Gastrocnemius medialis (tissue), 4 donors: ENCODE results near the gene NUDT9. TPM values are rescaled to one million over a fixed set of nuclear protein-coding genes. Genes with fewer than 3 reads are reported as not detected.

Experiments used
- ATAC-seq, 2 donors: fragments of 150-250 bp; one replicate each; pipeline ENCODE4 v1.9.1; 2016
- DNase-seq, 2 donors: peaks; one replicate each; pipeline ENCODE4 v3.0.0-alpha.2; 2019
- H3K27ac ChIP-seq, 4 donors: fragments of 200-600 bp; sonication (generic); 1 replicate in 1 of 4; 2 replicates in 3 of 4; pipeline ENCODE4 v1.5.1; 2016 to 2018; ENCODE audit warnings: mild to moderate bottlenecking in 2 of 4, moderate library complexity in 1 of 4
- H3K27me3 ChIP-seq, 3 donors: fragments of 200-600 bp; sonication (generic) in 2 of 3; 1 replicate in 1 of 3; 2 replicates in 2 of 3; pipeline versions ENCODE4 v1.5.1 to v1.6.0; 2016 to 2019; ENCODE audit warnings: mild to moderate bottlenecking in 1 of 3, moderate library complexity in 1 of 3
- H3K36me3 ChIP-seq, 2 donors: fragments of 200-600 bp; sonication (generic) in 1 of 2; one replicate each; pipeline ENCODE4 v1.5.1; 2017 to 2018
- H3K4me1 ChIP-seq, 2 donors: fragments of 200-600 bp; sonication (generic) in 1 of 2; one replicate each; pipeline ENCODE4 v1.5.1; 2016 to 2017; ENCODE audit warnings: mild to moderate bottlenecking in 2 of 2
- H3K4me3 ChIP-seq, 4 donors: fragments of 200-600 bp; sonication (generic) in 3 of 4; 1 replicate in 1 of 4; 2 replicates in 3 of 4; pipeline ENCODE4 v1.5.1; 2016 to 2019; ENCODE audit warnings: mild to moderate bottlenecking in 2 of 4
- H3K9me3 ChIP-seq, 3 donors: fragments of 200-600 bp; sonication (generic) in 2 of 3; 1 replicate in 1 of 3; 2 replicates in 2 of 3; pipeline ENCODE4 v1.5.1; 2016 to 2019
- POLR2A ChIP-seq, 2 donors: fragments of 450-650 bp; IDR thresholded peaks; one replicate each; pipeline ENCODE4 v1.6.1; 2017; ENCODE audit warnings: antibody characterized with exemption in 2 of 2, mild to moderate bottlenecking in 2 of 2, moderate library complexity in 2 of 2
- in situ Hi-C, 4 donors: fragments of 200-750 bp; cut with MboI; loops; one replicate each; pipeline versions ENCODE4 v1.15.0 to v1.8.0; 2017; ENCODE audit warnings: low sequenced_read_pairs in 4 of 4
- intact Hi-C: fragments of 100-400 bp; cut with DNase I; formaldehyde crosslinking; loops from one replicate; pipeline ENCODE4 v1.15.1; 2023; ENCODE audit warnings: low total_unique reads
- total RNA-seq, 4 donors: library from RNA; depleted of rRNA; stranded (reverse); fragments of >200 nt; gene quantifications; one replicate each; pipeline versions ENCODE4 v1.1.0 to v1.2.3, GENCODE V29; 2016
- TF ChIP-seq, protein P1 (sequence below), 5 experiments: fragments of 450-650 bp in 3 of 5; fragments of 200-600 bp in 2 of 5; sonication (generic) in 2 of 5; IDR thresholded peaks in 4 of 5; conservative IDR thresholded peaks in 1 of 5; 1 replicate in 4 of 5; 2 replicates in 1 of 5; pipeline ENCODE4 v1.5.1; 2016 to 2019; ENCODE audit warnings: antibody characterized with exemption in 5 of 5, mild to moderate bottlenecking in 3 of 5, moderate library complexity in 3 of 5

Gene NUDT9
- total RNA-seq, 4 donors from 2014 or later, result 13.4 to 16.7 (median 15.8) TPM

DNA sequence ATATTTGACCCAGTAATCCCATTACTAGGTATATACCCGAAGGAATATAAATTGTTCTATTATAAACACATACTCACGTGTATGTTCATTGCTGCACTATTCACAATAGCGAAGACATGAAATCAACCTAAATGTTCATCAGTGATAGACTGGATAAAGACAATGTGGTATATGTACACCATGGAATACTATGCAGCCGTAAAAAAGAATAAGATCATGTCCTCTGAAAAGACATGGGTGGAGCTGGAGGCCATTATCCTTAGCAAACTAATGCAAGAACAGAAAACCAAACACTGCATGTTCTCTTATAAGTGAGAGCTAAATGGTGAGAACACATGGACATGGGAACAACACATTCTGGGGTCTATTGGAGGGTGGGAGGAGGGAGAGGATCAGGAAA, 36.5 kb downstream of the NUDT9 start:
- in situ Hi-C loops (loop anchor here in 1 of 4 donors (25.0 kb wide), 1 partner anchor 322 kb away; no protein-coding TSS in a partner anchor), intact Hi-C loops (no loop called here)
- DNase-seq (no peak), ATAC-seq (no peak)
- Histone ChIP-seq H3K4me1 (no peaks in the 10 kb centered on the region), H3K9me3 (no peaks in the 10 kb centered on the region), H3K36me3 (peaks cover 0 to 27% of the 10 kb centered on the region in 2 donors), H3K27me3 (no peaks in the 10 kb centered on the region), H3K4me3 (no peak overlapping the region), H3K27ac (no peak overlapping the region)
- no peak for TF ChIP-seq POLR2A (IDR thresholded peaks at IDR 0.05)
- TF ChIP-seq, protein P1, sequence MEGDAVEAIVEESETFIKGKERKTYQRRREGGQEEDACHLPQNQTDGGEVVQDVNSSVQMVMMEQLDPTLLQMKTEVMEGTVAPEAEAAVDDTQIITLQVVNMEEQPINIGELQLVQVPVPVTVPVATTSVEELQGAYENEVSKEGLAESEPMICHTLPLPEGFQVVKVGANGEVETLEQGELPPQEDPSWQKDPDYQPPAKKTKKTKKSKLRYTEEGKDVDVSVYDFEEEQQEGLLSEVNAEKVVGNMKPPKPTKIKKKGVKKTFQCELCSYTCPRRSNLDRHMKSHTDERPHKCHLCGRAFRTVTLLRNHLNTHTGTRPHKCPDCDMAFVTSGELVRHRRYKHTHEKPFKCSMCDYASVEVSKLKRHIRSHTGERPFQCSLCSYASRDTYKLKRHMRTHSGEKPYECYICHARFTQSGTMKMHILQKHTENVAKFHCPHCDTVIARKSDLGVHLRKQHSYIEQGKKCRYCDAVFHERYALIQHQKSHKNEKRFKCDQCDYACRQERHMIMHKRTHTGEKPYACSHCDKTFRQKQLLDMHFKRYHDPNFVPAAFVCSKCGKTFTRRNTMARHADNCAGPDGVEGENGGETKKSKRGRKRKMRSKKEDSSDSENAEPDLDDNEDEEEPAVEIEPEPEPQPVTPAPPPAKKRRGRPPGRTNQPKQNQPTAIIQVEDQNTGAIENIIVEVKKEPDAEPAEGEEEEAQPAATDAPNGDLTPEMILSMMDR (IDR thresholded peaks at IDR 0.05 in 4 of 5, conservative IDR thresholded peaks at IDR 0.05 in 1 of 5), result no peak

DNA sequence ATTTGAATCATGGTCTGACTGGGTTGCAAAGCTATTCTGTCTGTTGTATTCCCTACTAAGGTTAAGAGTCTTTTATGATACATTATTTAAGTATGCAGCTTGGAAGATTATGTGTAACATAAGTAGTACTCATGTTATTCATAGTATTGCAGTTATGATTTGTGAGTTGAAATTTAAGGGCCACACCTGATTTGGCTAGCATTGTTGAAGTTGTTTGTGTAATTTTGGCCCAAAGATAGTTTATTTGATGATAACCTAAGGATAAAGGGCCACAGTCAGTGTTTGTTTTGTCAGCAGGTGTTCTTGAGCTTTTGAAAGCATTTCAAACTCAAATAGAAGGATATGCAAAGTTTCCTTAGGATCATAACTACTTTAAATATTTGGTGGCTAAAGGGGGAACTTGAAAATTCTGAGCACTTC, 38.9 kb downstream of the NUDT9 start:
- no peaks in the 10 kb centered on the region for H3K27me3 ChIP-seq
- peaks cover 0 to 21% of the 10 kb centered on the region in 2 donors for H3K36me3 ChIP-seq
- no peak for DNase-seq
- H3K9me3 ChIP-seq, result no peaks in the 10 kb centered on the region
- ATAC-seq, result no peak
- intact Hi-C loops, result no loop called here
- in situ Hi-C loops, result loop anchor here (5.0 to 25.0 kb wide), 3 partner anchors 84 to 324 kb away; no protein-coding TSS in a partner anchor
- no peak overlapping the region for H3K4me3 ChIP-seq
- no peak overlapping the region for H3K27ac ChIP-seq
- H3K4me1 ChIP-seq, result no peaks in the 10 kb centered on the region
- TF ChIP-seq, protein P1 (IDR thresholded peaks at IDR 0.05 in 4 of 5, conservative IDR thresholded peaks at IDR 0.05 in 1 of 5), result no peak
- no peak for TF ChIP-seq POLR2A (IDR thresholded peaks at IDR 0.05)

DNA sequence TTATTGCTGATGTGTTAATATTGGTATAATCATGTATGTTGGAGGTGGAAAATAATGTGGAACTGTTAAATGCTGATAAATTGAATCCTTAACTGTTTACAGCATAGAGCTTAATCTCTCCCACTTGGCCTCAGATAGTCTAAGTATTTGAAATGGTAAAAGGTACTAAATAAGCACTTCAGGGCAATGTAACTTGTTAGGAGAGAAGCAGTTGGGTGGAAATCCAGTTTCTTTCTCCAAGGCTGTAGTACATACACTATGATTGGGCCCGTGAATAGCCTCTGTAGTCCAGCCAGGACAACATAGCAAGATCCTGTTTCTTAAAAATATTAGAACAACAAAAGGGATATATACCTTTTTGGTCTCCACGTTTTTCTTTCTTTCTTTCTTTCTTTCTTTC, 39.7 kb downstream of the NUDT9 start:
- ATAC-seq, result no peak

DNA sequence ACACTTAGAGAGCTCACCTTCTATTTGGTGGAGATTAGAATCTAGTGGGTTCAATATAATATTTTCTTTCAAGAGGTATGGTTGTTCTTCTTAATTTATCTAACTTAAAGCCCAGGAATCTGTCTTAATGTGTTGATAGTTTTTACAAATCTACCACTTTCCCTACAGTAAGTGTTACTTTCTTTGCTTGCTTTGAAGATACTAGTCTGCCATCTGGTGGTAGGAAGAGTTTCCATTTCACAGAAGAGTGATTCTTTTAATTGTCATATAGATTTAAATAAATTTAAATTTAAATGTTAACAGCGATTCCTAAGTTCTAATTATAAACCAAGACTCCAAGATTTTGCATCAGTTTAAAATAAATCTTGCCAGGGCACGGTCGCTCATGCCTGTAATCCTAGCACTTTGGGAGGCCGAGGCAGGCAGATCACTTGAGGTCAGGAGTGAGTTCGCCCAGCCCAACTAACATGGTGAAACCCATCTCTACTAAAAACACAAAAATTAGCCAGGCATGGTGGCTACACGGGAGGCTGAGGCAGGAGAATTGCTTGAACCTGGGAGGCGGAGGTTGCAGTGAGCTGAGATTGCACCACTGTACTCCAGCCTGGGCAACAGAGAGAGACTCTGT, 43.5 kb downstream of the NUDT9 start:
- ATAC-seq (no peak), DNase-seq (no peak)
- Histone ChIP-seq H3K4me1 (no peaks in the 10 kb centered on the region), H3K9me3 (no peaks in the 10 kb centered on the region), H3K4me3 (no peak overlapping the region), H3K27ac (peak overlapping the region in 2 of 4 donors; percentile 10 to 12), H3K36me3 (no peaks in the 10 kb centered on the region), H3K27me3 (no peaks in the 10 kb centered on the region)
- no peak for TF ChIP-seq POLR2A (IDR thresholded peaks at IDR 0.05)
- TF ChIP-seq, protein P1 (IDR thresholded peaks at IDR 0.05 in 4 of 5, conservative IDR thresholded peaks at IDR 0.05 in 1 of 5), result peak; percentile 53 to 75 (median 62)
- intact Hi-C loops, result loop anchor here (1.0 kb wide), 1 partner anchor 91 kb away; no protein-coding TSS in a partner anchor
- in situ Hi-C loops, result loop anchor here in 2 of 4 donors (10.0 to 25.0 kb wide), 2 partner anchors 91 to 329 kb away; no protein-coding TSS in a partner anchor

More for the DNA sequence above, 39.7 kb downstream of the NUDT9 start:
- DNase-seq, result no peak
- no peaks in the 10 kb centered on the region for H3K4me1 ChIP-seq
- H3K9me3 ChIP-seq, result no peaks in the 10 kb centered on the region
- H3K4me3 ChIP-seq, result no peak overlapping the region
- H3K27me3 ChIP-seq, result no peaks in the 10 kb centered on the region
- TF ChIP-seq, protein P1 (IDR thresholded peaks at IDR 0.05 in 4 of 5, conservative IDR thresholded peaks at IDR 0.05 in 1 of 5), result no peak
- no peak for TF ChIP-seq POLR2A (IDR thresholded peaks at IDR 0.05)
- intact Hi-C loops, result no loop called here
- in situ Hi-C loops, result loop anchor here (5.0 to 25.0 kb wide), 3 partner anchors 85 to 325 kb away; no protein-coding TSS in a partner anchor
- peaks cover 0 to 21% of the 10 kb centered on the region in 2 donors for H3K36me3 ChIP-seq
- no peak overlapping the region for H3K27ac ChIP-seq
